Stimulated activated CD8-positive, alpha-beta memory T cell treated with anti-CD3 and anti-CD28 coated beads, Interleukin-2, amount 100 ng/mL, for 48 hours (primary cell): Measurements from ENCODE around the gene LRMDA.
"Not testable (repeated sequence)": the region's sequence is repeated elsewhere in the genome, so short reads cannot be mapped to it uniquely, and the experiment has no call there.

Experiments
- DNase-seq, 2 donors: peaks; one replicate each; pipeline ENCODE4 v3.0.0-alpha.2; 2020; ENCODE audit warnings: low read depth in 2 of 2

The LRMDA gene

GRCh38 chr10:76045174-76045573 is 613.8 kb downstream of the LRMDA start:
- no peak for DNase-seq

GRCh38 chr10:76047521-76047920 is 616.1 kb downstream of the LRMDA start:
- DNase-seq, result no peak

DNA sequence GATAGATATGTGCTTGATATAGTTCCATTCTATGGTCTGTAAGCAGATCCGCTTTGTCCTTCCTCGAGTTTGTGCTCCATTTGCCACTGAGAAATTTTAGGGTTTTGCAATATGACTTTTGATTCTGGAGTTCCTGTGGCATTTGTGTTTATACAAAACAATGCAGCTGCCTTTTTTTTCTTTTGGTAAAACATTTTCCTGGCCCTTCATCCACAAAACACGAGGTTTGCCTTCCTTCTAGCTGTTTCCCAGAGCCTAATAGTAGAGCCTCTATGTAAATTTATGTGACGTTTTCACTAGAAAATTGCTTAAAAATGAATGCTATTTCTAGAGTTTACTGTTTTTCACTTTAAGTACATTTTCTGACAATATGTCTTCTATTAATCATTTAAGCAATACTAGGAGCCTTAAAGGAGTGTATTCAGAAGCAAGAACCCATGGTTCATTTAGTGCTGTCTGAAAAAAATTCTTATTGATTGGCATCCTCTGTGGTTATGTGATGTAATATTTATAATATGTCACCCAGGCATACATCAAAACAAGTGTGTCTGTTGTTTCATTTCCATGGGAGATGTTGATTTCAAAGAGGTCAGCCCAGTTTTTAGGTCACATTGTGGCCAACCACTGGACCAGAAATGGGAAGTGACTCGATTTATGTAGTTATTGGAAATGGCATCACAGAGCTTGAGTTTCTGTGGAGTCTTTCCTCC is 618.3 kb downstream of the LRMDA start:
- no peak for DNase-seq

GRCh38 chr10:76050291-76050625 is 618.8 kb downstream of the LRMDA start:
- no peak for DNase-seq

DNA sequence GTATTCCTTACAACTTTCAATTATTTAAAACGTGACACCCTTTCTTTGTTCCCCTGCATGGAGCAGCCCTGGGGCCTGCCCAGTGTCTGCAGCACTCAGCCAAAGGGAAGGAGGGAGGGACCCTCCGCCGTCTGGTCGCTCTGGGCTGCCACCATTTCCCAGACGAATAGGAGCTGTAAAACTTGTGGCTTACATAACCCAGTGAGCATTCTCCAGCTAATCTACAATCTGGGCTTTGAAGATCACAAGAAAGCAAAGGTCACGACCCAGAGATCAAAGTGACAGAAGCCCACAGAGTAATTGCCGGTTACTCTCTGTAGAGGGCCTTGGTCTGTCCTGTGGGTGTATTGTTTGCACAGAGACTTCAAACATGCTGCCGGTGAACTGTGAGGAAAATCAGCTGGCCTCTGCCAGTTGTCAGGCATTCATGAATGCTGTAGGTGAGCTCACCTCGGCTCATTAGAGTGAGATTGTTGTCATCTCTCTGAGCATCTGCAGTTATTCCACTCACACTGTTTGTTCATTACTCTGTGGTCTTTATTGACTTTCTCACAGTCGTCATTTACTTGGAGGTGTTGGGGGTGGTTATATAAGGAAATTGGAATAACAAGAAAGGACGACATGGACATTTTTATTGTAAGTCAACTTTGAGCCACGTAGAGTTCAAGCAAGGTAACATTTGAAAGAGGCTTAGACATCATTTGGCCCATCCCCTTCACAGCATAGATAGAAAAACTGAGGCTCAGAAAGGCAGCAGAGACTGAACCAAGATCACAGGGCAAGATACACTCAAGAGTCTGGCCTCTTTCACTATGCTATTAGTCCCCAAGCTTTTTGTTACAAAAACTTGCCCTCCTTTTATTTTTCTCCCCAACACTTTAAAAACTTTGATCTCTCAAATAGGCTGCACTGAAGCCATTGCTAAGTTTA is 619.8 kb downstream of the LRMDA start:
- DNase-seq, result no peak

DNA sequence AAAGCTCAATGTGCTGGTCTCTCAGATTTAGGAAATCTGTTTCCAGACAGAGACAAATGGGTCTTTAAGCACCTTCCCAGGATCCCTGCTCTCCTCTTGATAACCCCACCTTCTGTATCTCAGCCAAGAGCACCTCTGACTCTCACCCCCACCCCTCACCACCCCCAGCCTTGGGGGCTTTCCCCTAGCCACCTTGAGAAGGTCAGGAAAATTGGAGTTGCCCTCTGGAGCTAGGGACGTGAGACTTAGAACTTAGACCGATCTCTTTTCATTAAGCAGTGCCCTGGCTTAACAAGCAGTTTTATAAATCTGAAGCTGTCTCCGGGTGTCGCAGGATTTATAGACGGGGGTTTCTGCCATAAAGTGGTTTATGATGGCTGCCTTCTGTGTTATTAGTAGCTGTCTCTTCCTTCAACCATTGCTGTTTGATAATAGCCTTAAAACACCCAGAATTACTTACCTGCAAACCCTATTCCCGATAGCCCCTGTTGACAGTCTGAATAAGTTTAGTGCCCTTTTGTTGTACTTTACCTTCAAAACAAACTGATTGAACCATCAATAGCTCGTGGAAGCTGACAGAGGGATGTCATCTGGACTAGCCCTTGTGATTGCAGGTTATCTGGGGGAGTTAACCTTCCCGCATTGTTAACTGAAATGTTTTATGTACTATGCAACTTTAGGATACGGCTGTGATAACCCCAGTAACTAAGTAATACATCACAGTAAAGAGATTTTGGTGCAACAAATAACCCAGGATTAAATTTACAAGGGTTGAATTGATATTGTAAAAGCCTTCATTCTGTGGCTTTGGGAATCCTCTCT is 621.5 kb downstream of the LRMDA start:
- DNase-seq, result no peak

DNA sequence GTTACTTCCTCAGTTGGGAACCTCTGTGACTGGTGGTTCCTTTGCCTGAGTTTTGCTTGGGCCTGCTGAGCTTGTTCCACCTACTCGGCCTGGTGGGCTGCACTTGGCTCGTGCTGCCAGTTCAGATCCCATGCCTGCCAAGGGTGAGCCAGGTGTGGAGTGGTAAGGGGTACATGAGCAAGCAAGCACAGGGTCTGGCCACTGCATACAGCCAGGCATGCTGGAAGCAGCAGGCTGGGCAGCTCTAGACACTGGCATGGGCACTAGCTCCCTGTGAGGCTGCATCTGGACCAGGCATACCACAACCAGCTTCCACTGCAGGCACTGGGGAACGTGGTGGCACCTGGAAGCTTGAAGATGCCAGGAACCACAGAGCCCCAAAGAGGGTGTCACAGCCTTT is 624.0 kb downstream of the LRMDA start:
- no peak for DNase-seq

GRCh38 chr10:76055963-76056362 is 624.5 kb downstream of the LRMDA start:
- DNase-seq, result no peak

- DNase-seq, result not testable (repeated sequence)
These were observed 629.6 kb downstream of the LRMDA start for GRCh38 chr10:76060993-76061392.

GRCh38 chr10:76066457-76066856 is 635.0 kb downstream of the LRMDA start:
- DNase-seq, result no peak

GRCh38 chr10:76067447-76067846 is 636.0 kb downstream of the LRMDA start:
- DNase-seq, result no peak

DNA sequence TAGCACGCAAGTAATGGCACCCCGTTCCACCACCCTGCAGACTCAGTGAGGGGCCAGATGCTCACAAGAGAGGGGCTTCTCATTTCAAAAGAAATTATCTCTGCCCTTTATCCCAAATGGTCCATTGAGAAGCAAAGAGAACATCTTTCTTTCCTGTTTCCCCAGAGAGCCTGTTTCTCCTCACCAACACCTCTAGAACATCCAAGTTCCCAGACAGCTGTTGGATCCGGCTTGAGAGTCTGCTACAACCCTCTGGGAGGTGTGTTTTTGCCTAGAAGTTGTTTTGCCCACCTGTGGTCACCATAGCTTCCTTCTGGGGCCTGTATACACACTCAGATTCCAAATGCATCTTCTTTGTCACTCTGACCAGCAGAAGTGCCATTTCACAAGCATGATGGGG is 637.4 kb downstream of the LRMDA start:
- no peak for DNase-seq

DNA sequence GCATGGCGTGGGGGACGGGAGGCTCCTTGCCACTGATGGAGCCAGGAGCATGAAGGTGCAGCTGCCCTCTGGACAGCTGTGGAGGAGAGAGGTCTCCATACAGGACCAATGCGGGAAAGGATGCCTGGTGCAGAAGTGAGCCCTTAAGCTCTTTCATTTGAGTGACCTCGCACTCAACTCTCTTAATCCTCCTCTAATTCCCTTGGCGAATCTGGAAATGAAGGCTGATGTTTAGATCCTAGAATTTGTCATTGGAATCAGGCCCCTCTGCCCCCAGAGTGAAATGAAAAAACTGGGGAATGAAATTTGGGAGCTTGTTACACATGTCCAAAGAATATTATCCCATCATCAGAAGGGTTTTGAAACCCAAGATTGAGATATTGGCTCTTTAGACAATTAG is 639.5 kb downstream of the LRMDA start:
- no peak for DNase-seq

DNA sequence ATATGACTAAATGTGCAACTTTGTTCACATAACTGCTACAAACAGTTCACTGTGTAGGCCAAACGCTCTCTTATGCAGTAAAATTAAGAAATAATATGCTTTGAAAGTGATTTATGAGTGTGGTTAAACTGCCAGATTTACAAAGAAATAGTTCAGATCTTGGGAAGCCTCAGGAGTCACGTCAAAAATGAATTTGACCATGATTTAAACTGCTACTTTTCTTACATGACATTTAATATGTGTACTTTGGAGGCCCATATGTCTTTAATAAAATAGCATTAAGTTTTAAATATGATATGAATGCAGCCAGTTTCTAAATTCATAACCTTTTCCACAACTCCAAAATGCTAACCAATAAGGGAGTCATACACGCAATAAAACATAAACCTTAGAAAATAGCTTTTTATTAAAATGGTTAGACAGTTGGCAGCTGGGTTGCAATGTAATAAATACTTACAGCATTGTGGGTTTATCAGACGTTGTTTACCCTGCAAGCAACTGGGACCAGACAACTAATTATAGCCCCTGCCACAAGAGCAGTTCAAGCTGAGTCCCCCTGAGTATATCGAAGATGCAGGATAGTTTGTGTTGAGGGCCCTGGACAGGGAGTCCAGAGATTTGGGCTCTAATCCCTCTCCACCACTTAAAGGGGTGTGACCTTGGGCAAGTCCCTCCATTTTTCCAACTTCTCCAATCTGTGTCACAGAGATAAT is 640.4 kb downstream of the LRMDA start:
- no peak for DNase-seq

- no peak for DNase-seq
These were observed 641.0 kb downstream of the LRMDA start for GRCh38 chr10:76072384-76072783.

GRCh38 chr10:76073524-76073923 is 642.1 kb downstream of the LRMDA start:
- DNase-seq, result no peak

GRCh38 chr10:76074659-76075058 is 643.2 kb downstream of the LRMDA start:
- DNase-seq, result no peak

DNA sequence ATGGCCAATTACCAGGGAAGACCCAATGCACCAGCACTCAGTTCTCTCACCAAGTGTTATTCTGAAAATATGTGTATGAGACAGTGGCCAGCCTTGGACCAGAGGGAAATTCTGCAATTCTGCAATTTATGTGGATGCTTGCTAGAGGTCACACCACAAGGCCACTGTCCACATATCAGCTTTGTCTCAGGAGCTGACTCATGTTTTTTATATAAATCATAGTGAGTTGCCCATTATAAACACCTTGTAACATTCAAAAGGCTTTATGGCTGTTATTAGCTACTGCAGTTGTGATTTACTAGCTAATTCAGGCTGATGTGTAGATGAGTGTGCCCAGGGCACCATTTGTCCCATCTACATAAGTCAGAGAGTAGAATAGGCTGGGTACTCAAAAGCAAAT is 649.0 kb downstream of the LRMDA start:
- no peak for DNase-seq

DNA sequence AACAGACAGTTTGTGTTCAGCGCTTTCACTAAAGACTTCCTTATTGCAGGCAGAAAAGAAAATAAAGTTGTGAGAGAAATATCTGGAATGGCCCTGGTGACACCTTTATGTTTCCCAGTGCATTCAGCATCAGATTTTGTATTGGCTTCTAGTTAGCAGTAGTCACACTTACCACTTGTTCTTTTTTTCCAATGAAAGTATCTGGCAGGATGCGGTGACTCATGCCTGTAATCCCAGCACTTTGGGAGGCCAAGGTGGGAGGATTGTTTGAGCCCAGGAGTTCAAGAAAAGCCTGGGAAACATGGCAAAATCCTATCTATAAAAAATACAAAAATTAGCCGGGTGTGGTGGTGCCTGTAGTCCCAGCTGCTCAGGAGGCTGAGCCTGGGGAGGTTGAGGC is 649.6 kb downstream of the LRMDA start:
- no peak for DNase-seq

DNA sequence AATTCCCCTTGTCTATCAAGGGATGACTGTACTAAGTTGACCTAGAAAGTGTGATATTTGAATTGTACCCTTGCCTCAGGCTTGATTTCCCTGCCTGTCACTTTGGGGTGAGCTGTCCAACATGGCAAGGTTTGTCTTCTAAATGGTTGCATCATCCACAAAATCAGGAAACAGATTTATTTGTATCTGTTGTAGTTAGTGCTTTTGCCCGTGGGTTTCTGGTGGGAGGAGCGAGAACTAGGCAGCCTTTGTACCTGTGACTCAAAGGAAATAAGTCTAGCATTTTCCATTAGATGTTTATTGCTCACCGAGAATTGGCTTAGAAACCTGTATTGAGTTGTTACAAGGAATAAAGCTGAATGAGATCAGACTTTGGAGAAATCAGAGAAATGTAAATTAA is 650.8 kb downstream of the LRMDA start:
- no peak for DNase-seq

DNA sequence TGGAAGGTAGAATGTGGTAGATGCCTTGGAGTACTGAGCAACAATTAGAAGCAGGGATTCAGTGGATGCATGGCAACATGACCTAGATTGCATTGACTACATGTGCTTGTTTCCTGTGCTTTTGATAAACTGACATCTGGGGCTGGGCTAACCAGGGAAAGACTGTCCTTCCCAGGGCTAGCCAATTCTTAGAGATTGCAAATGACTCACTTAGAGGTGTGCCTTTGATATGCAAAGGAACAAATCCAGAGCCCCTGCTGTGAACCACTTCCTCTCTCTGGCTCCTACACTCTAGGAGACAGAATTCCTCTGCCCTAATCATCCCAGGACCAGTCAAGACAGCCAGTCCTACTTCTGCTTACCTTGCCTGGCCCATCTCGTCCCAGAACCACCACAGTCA is 651.5 kb downstream of the LRMDA start:
- no peak for DNase-seq
